HG02840 (cell line): Measurements from ENCODE around the gene NFYA.
"Not testable (repeated sequence)": the region's sequence is repeated elsewhere in the genome, so short reads cannot be mapped to it uniquely, and the experiment has no call there.

ENCODE experiments used
- ATAC-seq: cut with Tn5 transposase; IDR thresholded peaks from one replicate; pipeline ENCODE4 v1.9.1; 2021; ENCODE audit warnings: mild to moderate bottlenecking, moderate library complexity, moderate number of reproducible peaks; ENCODE audit not compliant: unreplicated experiment, low FRiP score

NFYA gene

GRCh38 chr6:41100871-41101287 is 28.1 kb downstream of the NFYA start:
- ATAC-seq, result no peak

DNA sequence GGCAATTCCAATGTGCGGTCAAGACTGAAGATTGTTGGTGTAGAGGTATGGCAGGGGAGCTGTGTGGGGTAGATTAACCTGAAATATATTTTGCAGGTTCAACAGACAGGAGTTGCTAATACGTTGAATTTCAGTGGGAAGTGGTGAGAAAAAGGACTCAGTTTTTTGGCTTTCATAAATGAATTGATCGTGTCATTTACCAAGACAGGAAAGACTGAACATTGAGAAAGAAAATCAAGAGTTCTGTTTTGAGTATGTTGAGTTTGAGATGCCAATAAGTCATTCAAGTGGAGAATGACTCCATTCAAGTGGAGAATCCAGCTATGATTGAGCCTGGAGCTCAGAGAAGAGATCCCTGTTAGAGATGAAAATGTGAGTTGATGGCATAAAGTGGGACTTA is 31.1 kb downstream of the NFYA start:
- ATAC-seq, result no peak

GRCh38 chr6:41111017-41111416 is 38.2 kb downstream of the NFYA start:
- ATAC-seq, result no peak

DNA sequence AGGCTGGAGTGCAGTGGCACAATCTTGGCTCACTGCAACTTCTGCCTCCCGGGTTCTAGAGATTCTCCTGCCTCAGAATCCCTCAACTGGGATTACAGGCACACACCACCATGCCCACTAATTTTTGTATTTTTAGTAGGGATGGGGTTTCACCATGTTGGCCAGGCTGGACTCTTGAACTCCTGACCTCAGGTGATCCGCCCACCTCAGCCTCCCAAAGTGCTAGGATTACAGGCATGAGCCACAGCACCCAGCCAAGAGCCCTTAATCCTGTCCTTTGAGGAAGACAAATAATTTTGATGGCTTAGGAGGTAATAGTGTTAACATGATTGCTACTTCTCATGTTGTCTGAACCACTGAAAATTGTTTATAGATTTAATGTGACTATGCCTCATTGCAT is 42.3 kb downstream of the NFYA start:
- ATAC-seq, result not testable (repeated sequence)

GRCh38 chr6:41119508-41119907 is 46.7 kb downstream of the NFYA start:
- ATAC-seq, result no peak

DNA sequence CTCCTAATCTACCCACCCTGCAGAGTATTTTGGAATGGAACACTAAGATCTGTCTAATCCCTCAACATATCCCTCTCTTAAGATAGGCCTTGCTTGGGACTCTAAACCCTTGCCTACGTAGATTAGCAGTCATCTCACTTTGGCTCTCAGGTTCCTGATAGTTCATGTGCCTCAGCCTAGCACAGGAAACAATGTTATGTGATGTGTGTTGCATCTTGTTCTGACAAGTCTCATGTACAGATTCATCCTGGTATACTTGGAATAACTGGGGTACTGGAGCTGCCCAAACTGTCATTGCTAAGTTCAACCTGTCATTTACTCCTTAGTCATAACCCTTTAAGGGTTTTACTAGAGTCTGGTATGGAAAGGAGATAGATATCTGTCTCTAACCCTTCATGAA is 47.3 kb downstream of the NFYA start:
- no peak for ATAC-seq

DNA sequence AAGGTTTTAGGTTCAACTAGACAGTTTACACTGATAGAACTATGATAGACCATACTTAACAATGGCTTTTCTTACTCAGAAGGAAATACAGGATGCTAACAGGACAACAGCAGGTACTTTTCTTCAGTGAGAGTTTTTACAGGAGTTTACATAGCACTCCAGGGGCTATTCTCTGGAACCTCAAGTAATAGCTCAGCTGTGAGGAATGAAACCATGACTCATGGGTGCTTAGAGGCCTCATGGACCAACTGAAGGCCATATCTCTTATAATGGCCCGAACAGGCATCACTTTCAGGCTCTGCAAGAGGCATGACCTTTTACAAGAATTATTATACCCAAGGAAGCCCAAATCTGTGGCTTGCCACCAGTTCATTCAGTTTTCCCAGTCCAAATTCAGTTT is 49.6 kb downstream of the NFYA start:
- no peak for ATAC-seq

DNA sequence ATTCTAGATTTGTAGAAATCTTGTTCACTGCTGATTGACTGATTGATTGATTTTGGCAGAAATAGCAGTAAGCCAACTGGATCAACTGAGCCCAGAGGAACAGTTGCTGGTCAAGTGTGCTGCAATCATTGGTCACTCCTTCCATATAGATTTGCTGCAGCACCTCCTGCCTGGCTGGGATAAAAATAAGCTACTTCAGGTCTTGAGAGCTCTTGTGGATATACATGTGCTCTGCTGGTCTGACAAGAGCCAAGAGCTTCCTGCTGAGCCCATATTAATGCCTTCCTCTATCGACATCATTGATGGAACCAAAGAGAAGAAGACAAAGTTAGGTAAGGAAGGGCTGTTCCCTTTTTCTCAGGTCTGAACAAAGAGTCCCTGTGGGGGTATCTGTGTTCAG is 50.1 kb downstream of the NFYA start:
- ATAC-seq, result no peak

DNA sequence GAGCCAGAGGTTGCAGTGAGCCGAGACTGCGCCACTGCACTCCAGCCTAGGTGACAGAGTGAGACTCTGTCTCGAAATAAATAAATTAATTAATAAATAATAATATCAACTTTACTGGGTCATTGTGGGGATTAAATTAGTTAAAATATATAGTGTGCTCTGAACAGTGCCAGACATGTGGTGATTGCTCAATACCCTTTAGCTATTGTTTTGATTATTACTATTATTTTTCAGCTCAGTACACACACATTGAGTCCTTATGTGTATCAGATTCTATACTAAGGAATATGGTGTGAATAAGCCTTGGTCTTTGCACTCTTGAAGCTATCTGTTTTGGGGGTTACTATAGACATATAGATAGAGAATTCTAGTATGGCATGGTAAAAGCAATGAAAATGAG is 52.5 kb downstream of the NFYA start:
- ATAC-seq, result no peak

GRCh38 chr6:41132254-41132653 is 59.5 kb downstream of the NFYA start:
- no peak for ATAC-seq

GRCh38 chr6:41135062-41135832 is 62.5 kb downstream of the NFYA start:
- no peak for ATAC-seq

DNA sequence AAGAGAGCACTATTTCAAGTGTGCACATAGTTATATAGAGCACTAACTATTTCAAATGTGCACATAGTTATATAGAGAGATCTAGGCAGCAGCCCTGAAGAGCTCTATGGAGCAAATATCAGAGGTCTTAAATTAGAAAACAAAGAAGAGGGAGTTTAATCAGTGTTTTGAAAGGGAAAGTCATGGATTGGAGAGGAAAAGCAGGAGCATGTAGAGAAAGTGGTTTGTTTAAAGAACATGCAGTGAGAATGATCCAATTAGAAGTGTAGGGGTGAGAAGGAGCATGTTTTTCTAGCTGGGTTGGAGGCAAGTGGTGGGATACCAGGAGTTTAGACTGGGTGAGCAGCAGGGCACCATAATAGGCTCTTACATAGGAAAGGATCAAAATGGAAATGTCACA is 64.1 kb downstream of the NFYA start:
- ATAC-seq, result no peak

DNA sequence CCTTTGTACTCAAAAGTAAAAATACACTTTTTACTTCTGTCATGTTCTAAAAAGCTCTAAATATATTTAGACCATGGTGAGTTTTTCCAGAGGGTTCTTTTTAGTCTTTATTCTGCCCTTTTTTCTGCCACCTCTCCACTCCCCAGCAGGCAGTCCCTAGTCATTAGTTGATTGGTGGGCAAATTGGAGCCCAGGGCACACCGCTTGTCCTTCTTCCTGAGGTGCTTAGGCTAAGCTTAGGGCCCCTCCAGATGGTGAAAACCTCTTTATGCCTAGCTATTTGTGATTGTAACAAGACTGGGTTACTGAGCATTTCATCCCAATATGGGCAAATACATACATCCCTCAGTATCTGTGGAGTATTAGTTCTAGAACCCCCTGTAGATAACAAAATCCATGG is 75.1 kb downstream of the NFYA start:
- ATAC-seq, result no peak
